ENCODE measurements around the gene ZNF784. TPM values are rescaled to one million over a fixed set of nuclear protein-coding genes. Genes with fewer than 3 reads are reported as not detected.

ZNF784 gene
- total and polyA plus RNA-seq, 2 of the 13 experiments (the other 11 are each of a cell fraction or from before 2014, with no cell fraction given): 4.1 to 4.2 TPM

DNA sequence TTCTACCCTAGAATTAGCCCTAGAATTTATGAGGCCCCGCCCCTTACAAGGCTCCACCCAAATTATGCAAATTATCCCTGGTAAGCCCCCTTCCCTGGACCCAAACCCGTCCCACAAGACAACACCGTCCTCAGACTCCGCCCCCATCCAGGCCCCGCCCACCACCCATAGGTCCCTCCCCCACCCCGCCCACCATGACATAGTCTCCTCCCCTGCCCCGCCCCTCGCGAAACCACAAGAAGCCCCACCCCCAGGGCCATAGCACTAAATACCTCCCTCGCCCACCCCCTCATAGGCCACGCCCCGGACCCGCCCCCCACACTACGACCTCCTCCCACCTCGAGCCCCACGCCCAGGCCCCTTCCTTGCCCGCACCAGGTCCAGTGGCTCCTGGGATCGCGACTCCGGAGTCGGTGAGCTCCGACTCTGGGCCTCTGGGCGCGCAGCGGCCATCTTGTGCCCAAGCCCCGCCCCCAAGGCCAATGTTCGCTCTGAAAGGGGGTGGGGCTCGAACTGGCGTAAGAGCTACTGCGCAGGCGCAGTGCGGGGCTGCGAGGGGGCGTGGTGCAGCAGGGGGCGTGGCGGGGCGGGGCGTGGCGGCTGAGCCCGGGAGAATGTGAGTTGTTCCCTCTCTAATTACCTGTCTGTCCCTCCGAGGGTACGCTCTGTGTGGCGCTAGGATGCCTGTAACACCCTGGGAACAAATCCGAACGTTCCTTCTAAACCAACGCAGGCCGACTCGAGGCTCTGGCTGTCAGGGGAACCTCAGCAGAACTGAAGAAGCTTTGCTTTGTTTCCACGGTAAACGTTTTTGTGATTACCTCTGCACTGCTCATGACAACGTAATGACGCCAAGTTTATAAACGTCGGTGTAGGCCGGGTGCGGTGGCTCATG, at the start of gene ZNF784 (continued):
- TF ChIP-seq, protein P1, sequence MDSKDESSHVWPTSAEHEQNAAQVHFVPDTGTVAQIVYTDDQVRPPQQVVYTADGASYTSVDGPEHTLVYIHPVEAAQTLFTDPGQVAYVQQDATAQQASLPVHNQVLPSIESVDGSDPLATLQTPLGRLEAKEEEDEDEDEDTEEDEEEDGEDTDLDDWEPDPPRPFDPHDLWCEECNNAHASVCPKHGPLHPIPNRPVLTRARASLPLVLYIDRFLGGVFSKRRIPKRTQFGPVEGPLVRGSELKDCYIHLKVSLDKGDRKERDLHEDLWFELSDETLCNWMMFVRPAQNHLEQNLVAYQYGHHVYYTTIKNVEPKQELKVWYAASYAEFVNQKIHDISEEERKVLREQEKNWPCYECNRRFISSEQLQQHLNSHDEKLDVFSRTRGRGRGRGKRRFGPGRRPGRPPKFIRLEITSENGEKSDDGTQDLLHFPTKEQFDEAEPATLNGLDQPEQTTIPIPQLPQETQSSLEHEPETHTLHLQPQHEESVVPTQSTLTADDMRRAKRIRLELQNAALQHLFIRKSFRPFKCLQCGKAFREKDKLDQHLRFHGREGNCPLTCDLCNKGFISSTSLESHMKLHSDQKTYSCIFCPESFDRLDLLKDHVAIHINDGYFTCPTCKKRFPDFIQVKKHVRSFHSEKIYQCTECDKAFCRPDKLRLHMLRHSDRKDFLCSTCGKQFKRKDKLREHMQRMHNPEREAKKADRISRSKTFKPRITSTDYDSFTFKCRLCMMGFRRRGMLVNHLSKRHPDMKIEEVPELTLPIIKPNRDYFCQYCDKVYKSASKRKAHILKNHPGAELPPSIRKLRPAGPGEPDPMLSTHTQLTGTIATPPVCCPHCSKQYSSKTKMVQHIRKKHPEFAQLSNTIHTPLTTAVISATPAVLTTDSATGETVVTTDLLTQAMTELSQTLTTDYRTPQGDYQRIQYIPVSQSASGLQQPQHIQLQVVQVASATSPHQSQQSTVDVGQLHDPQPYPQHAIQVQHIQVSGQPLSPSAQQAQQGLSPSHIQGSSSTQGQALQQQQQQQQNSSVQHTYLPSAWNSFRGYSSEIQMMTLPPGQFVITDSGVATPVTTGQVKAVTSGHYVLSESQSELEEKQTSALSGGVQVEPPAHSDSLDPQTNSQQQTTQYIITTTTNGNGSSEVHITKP (CRISPR knock-in tag; IDR thresholded peaks at IDR 0.05; ENCODE audit: low read depth): no peak
- no peak for TF ChIP-seq ZNF256 (CRISPR knock-in tag; conservative IDR thresholded peaks at IDR 0.05)
- TF ChIP-seq NFIC (IDR thresholded peaks at IDR 0.05; ENCODE audit: low read length): no peak
- no peak for TF ChIP-seq ZXDC (CRISPR knock-in tag; IDR thresholded peaks at IDR 0.05)
- no peak for TF ChIP-seq SOX6 (IDR thresholded peaks at IDR 0.05)
- TF ChIP-seq SOX6 (CRISPR knock-in tag; IDR thresholded peaks at IDR 0.05): no peak
- TF ChIP-seq, protein P2, sequence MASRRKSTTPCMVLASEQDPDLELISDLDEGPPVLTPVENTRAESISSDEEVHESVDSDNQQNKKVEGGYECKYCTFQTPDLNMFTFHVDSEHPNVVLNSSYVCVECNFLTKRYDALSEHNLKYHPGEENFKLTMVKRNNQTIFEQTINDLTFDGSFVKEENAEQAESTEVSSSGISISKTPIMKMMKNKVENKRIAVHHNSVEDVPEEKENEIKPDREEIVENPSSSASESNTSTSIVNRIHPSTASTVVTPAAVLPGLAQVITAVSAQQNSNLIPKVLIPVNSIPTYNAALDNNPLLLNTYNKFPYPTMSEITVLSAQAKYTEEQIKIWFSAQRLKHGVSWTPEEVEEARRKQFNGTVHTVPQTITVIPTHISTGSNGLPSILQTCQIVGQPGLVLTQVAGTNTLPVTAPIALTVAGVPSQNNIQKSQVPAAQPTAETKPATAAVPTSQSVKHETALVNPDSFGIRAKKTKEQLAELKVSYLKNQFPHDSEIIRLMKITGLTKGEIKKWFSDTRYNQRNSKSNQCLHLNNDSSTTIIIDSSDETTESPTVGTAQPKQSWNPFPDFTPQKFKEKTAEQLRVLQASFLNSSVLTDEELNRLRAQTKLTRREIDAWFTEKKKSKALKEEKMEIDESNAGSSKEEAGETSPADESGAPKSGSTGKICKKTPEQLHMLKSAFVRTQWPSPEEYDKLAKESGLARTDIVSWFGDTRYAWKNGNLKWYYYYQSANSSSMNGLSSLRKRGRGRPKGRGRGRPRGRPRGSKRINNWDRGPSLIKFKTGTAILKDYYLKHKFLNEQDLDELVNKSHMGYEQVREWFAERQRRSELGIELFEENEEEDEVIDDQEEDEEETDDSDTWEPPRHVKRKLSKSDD (CRISPR knock-in tag; IDR thresholded peaks at IDR 0.05; ENCODE audit: low read depth): no peak
- TF ChIP-seq SALL2 (CRISPR knock-in tag; IDR thresholded peaks at IDR 0.05): no peak
- TF ChIP-seq ARNT2 (CRISPR knock-in tag; IDR thresholded peaks at IDR 0.05; ENCODE audit: low read depth): peak; percentile 39
- TF ChIP-seq, protein P3, sequence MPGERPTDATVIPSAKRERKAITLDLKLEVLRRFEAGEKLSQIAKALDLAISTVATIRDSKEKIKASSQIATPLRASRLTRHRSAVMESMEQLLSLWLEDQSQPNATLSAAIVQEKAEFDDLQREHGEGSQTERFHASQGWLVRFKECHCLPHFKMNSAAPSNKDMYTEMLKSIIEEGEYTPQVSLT (CRISPR knock-in tag; IDR thresholded peaks at IDR 0.05; ENCODE audit: borderline replicate concordance, low read depth): no peak
- TF ChIP-seq ZBTB1 (CRISPR knock-in tag; IDR thresholded peaks at IDR 0.05; ENCODE audit: borderline replicate concordance): no peak
- TF ChIP-seq ZNF382 (CRISPR knock-in tag; IDR thresholded peaks at IDR 0.05; ENCODE audit: borderline replicate concordance): no peak
- TF ChIP-seq PLRG1 (conservative IDR thresholded peaks at IDR 0.05): no peak
- TF ChIP-seq ZNF766 (CRISPR knock-in tag; IDR thresholded peaks at IDR 0.05; ENCODE audit: borderline replicate concordance): no peak; the same call in 1 of the 2 replicates

Data from HepG2 (cell line).